Colon (tissue), 2 donors: Measurements from ENCODE around the gene UAP1.
"Not testable (repeated sequence)": the region's sequence is repeated elsewhere in the genome, so short reads cannot be mapped to it uniquely, and the experiment has no call there.

ENCODE experiments used
- FAIRE-seq: peaks from 2 replicates; lab custom pipeline; 2012; peaks lifted over from hg19 to GRCh38; lab: Jason Lieb, UNC
- donor health status: control.
- donor health status: control.

Gene UAP1

DNA sequence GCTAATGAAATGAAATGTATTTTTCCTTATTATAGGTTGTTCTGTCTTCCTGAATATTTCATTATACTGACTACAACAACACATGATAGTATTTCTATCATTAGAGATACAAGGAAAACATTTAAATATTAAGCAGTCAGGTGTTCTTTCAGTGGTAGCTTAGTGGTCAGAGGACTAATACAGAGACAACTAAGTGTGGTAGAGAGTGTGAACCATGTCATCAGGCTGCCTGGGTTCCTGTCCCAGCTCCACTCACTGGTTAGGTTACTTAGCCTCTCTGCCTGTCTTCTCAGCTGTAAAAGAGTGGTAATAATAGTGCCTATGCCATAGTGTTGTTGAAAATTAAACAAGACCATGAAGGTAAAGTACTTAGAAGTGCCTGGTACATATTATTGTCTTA is 3.9 kb downstream of the UAP1 start:
- FAIRE-seq, result no peak

GRCh38 chr1:162566870-162567269 is 5.3 kb downstream of the UAP1 start:
- FAIRE-seq, result no peak

- no peak for FAIRE-seq
Measured at GRCh38 chr1:162568802-162569201, 7.3 kb downstream of the UAP1 start.

GRCh38 chr1:162570718-162571117 is 9.2 kb downstream of the UAP1 start:
- no peak for FAIRE-seq

DNA sequence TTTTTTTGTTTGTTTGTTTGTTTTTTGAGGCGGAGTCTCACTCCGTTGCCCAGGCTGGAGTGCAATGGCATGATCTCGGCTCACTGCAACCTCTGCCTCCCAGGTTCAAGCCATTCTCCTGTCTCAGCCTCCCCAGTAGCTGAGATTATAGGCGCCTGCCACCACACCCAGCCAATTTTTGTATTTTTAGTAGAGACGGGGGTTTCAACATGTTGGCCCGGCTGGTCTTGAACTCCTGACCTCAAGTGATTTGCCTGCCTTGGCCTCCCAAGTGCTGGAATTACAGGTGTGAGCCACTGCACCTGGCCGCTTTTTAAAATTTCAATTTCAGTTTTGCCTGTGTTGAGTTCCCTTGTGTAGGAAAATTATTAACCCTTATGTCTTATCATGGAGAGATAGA is 9.6 kb downstream of the UAP1 start:
- not testable (repeated sequence) for FAIRE-seq

- FAIRE-seq, result no peak
Measured at GRCh38 chr1:162571696-162572095, 10.2 kb downstream of the UAP1 start.

DNA sequence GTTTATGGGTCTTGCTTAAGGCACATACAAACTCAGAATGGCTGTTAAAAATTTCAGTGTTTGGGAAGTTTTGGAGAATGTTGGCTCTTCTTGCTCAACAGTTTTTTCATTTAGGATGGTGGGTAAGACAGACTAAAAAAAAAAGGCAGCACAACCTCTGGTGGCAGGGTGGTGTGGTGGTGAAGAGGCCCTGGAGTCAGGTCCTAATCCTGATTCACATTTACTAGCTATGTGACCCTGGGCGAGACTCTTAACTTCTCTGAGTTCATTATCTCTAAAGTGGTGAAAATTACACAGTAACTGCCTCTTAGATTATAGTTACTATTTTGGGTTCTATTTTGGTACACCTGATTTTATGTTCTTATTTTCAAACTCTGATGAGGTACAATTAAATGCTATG is 11.6 kb downstream of the UAP1 start:
- no peak for FAIRE-seq

DNA sequence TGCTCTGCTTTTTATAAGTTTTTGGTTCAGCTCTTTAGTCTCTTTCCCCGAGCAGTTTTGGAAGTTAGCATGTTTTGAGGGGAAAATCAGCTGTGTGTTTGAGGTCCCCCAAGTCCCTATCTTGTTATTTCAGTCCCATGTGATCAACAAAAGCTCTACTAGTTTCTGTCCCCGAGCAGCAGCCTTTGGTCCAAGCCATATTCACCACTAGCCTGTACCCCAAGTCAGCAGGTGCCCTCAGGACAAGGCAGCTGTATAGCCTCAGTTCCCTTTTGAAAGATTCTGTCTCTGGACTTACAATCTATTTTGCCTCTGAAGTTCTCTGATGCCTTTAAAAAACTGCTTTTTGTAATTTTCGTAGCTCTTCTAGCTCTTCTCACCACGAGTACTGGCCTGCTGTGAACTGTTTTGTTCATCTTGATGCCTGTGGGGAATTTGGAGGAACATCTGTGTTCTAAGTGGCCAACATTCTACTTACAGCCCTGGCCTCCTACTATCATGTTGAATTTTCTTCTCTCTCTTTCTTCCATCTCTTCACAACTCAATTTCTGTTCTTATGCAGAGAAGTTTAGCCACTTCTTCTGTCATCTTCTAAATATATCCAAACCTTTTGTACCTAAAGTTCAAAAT is 16.7 kb downstream of the UAP1 start:
- FAIRE-seq, result no peak

DNA sequence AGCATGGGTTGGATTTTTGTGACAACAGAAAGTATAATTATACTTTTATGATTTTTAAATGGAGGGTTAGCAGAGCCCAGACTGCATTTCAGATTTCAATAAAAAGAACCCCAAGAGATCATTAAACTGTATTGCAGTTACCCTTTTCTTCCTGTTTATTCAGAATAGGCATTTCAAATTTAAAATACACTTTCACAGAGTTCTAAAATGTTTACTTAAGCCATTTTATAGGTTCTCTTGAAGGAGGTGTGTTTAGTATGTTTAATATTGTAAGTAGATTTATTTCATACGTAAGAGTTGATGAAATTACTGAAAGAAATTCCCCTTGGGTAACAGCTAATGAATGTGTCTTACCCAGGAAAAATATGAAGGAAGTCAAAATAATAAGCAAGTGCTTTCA is 17.4 kb downstream of the UAP1 start:
- no peak for FAIRE-seq

- FAIRE-seq, result no peak
Measured at GRCh38 chr1:162580308-162580707, 18.8 kb downstream of the UAP1 start.

DNA sequence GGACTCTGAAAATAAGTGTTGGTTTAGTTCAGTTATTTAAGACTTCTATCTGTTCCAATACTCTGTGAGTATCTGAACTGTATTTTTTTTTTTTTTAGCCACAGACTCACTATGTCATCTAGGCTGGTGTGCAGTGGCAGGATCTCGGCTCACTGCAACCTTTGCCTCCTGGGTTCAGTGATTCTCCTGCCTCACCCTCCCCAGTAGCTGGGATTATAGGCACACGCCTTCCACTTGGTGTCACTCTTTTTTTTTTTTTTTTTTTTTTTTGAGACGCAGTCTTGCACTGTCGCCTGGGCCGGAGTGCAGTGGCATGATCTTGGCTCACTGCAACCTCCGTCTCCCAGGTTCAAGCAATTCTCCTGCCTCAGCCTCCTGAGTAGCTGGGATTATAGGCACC is 21.4 kb downstream of the UAP1 start:
- not testable (repeated sequence) for FAIRE-seq

DNA sequence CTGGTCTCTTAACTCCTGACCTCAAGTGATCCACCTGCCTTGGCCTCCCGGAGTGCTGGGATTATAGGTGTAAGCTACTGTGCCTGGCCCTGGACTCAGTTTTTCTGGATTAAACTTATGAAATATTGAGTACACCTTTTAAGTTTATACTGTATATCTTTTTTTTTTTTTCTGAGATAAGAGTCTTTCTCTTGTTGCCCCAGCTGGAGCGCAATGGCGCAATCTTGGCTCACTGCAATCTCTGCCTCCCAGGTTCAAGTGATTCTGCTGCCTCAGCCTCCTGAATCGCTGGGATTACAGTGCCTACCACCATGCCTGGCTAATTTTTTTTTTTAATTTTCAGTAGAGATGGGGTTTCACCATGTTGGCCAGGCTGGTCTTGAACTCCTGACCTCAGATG is 23.6 kb downstream of the UAP1 start:
- not testable (repeated sequence) for FAIRE-seq

DNA sequence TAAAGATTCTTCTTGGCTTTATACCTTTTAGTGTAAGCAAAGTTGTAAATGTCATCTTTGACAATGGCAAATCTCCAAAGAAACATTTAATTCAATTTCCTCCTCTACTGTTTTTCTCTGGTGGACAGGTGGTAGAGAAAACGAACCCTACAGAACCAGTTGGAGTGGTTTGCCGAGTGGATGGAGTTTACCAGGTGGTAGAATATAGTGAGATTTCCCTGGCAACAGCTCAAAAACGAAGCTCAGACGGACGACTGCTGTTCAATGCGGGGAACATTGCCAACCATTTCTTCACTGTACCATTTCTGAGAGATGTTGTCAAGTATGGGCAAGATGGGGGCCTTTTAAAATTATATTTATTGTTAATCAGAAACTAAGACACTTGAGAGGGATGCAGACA is 25.8 kb downstream of the UAP1 start:
- no peak for FAIRE-seq

DNA sequence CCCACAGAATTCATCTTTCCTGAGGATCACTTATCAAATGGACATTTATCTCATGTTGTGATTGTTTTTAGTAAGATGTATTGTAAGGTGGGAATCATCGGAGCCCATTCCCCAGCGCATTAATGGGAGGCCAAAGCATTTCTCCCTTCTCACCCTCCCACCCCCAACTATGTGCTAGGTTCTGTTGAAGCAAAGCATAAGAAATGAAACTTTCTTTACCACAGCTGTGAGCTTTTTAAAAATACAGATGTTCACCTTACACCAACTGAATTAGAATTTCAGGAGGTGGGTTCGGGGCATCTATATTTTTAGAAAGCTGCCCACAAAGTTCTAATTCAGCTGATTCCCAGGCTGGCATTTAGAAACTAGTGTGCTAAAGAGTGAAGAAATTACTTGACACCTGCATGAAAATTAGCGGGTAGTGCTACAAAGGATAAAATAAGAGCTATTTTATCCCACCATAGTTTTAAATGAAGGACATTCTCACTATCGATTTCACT is 26.3 kb downstream of the UAP1 start:
- no peak for FAIRE-seq

GRCh38 chr1:162590101-162590500 is 28.6 kb downstream of the UAP1 start:
- FAIRE-seq, result no peak

DNA sequence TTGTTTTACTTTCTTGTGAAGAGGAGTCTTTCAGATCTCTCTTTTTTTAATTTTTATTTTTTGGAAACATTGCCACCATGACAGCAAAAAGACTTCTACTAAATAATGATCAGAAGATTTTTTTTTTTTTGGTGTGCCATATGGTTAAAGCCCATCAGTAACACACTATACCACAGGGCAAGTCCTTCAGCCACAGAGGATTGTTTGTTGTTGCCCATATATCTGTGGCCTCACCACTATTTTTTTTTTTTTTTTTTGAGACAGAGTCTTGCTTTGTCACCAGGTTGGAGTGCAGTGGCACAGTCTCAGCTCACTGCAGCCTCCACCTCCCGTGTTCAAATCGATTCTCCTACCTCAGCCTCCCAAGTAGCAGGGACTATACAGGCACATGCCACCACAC is 29.2 kb downstream of the UAP1 start:
- FAIRE-seq, result no peak

DNA sequence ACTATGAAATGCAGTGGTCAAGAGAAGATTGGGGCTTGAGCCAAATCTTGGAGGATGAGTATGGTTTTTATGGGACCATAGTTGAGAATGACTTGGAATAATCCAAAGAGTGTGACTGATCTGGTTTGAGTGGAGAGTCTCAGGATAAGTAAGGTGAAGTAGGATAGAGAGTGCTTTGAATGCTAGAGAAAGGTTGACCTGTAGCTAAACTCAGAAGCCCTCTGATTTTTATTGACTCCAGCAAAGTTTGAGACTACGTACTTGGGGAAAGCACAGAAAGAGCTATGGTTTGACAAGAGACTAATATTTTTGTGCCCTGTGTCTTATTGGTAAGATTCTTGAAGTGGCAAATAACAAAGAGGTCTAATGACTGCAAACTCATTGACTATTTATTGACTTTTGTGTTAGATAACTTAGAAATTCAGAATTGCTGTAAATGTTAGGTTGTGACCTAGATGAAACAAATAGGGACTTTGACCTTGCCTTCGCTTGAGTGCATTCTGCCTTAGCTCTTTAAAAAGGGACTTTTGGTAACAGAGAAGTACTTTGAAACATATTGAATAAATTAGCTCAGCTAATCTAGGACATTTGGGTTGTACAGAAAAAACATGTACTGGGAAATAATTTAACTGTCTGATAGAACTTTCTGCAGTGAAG is 35.1 kb downstream of the UAP1 start:
- FAIRE-seq, result no peak

- FAIRE-seq, result no peak
Measured at GRCh38 chr1:162599451-162599850, 37.9 kb downstream of the UAP1 start.

- not testable (repeated sequence) for FAIRE-seq
Measured at GRCh38 chr1:162603117-162603516, 41.6 kb downstream of the UAP1 start.

GRCh38 chr1:162605225-162605927 is 43.9 kb downstream of the UAP1 start:
- no peak for FAIRE-seq

DNA sequence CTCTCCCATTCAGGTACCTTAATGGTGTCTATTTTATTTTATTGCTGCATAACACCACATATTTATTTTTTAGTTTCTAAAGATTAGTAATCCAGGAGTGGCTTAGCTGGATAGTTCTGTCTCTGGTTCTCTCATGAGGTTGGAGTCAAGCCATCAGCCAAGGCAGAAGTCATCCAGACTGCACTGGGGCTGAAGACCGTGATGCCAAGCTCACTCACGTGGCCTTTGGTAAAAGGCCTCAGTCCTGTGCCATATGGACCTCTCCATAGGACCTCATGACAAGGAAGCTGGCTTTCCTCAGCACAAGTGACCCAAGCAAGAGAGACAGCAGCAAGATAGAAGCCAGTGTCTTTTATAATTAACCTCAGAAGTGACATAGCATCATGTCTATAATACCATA is 47.8 kb downstream of the UAP1 start:
- FAIRE-seq, result no peak

DNA sequence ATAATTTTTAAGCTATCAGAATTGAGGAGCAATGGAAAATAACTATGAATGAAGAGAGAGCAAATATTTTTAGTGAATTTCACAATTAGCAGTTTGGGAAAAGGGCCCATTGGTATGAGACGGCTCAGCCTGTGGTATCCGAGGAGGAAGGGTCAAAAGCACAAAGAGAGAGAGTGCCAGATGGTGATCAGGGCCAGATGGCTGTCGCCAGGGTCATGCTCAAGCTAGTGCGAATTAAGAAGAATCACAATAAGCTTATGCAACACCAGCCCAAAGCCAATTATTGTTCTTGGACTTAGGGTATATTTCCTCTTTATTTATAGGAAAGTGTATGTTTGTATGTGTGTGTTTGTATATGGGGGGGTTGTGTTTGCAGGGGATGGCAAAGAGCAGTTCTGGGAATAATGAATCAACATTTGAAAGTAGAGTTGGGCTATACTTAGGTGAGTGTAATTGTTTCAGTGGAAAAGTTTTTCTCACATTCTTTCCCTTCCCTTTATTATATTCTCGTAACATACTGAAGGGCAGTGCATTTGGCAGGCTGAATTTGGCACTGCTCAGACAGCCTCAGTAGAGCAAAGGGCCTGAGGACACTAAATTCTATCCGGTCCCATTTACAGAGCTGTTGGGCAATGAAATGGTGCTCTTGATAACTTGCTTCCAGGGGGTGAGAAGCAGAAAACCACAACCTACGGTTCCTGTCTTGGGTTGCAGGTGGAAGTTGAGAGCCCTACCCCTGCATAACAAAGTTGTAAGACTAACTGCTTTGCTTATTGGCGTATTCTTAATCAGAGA is 51.3 kb downstream of the UAP1 start:
- FAIRE-seq, result no peak

- no peak for FAIRE-seq
Measured at GRCh38 chr1:162616848-162617247, 55.3 kb downstream of the UAP1 start.
